HG02973 (cell line): ENCODE measurements around the gene KRT222.

ENCODE experiments used
- ATAC-seq: cut with Tn5 transposase; IDR thresholded peaks from one replicate; pipeline ENCODE4 v1.9.1; 2021; ENCODE audit warnings: moderate library complexity; ENCODE audit not compliant: unreplicated experiment

The KRT222 gene

GRCh38 chr17:40659911-40660310 is 5.1 kb downstream of the KRT222 start:
- ATAC-seq, result no peak

- ATAC-seq, result no peak
Observed at GRCh38 chr17:40658396-40658795, 6.6 kb downstream of the KRT222 start.

GRCh38 chr17:40651939-40652338 is 13.0 kb downstream of the KRT222 start:
- no peak for ATAC-seq

- ATAC-seq, result peak; percentile 11
Observed at GRCh38 chr17:40648384-40648968, 16.5 kb downstream of the KRT222 start.

- peak; percentile 53 for ATAC-seq
Observed at GRCh38 chr17:40647624-40648383, 17.2 kb downstream of the KRT222 start, which contains the start of gene SMARCE1. SMARCE1 (minus strand) TSS chr17:40647818; CDS start chr17:40645802, 2,016 bp downstream.

GRCh38 chr17:40646791-40647623 is 18.0 kb downstream of the KRT222 start:
- peak; percentile 17 for ATAC-seq

GRCh38 chr17:40645943-40646342 is 19.0 kb downstream of the KRT222 start:
- ATAC-seq, result no peak

GRCh38 chr17:40645291-40645690 is 19.7 kb downstream of the KRT222 start:
- ATAC-seq, result no peak

- no peak for ATAC-seq
Observed at GRCh38 chr17:40637931-40638330, 27.0 kb downstream of the KRT222 start.

GRCh38 chr17:40633871-40634270 is 31.1 kb downstream of the KRT222 start:
- no peak for ATAC-seq

- ATAC-seq, result no peak
Observed at GRCh38 chr17:40632216-40632615, 32.8 kb downstream of the KRT222 start.

GRCh38 chr17:40629842-40630241 is 35.1 kb downstream of the KRT222 start:
- ATAC-seq, result no peak

- ATAC-seq, result no peak
Observed at GRCh38 chr17:40625311-40625710, 39.7 kb downstream of the KRT222 start.

- ATAC-seq, result no peak
Observed at GRCh38 chr17:40623419-40624210, 41.4 kb downstream of the KRT222 start.

- ATAC-seq, result no peak
Observed at GRCh38 chr17:40622509-40622928, 42.5 kb downstream of the KRT222 start.

GRCh38 chr17:40621578-40621977 is 43.4 kb downstream of the KRT222 start:
- no peak for ATAC-seq

- no peak for ATAC-seq
Observed at GRCh38 chr17:40621019-40621418, 44.0 kb downstream of the KRT222 start.

- no peak for ATAC-seq
Observed at GRCh38 chr17:40618754-40619625, 46.0 kb downstream of the KRT222 start.

GRCh38 chr17:40617678-40618240 is 47.2 kb downstream of the KRT222 start:
- ATAC-seq, result no peak
